B cell (primary cell): ENCODE results near the gene EDN3. TPM values are rescaled to one million over a fixed set of nuclear protein-coding genes. Genes with fewer than 3 reads are reported as not detected.

Experiments used
- ATAC-seq: fragments of 200-7000 bp; cut with Tn5 transposase; one replicate; pipeline ENCODE4 v1.10.0; 2021; ENCODE audit warnings: low read depth, mild to moderate bottlenecking, moderate number of reproducible peaks, moderate library complexity
- CTCF ChIA-PET: fragments of 350-600 bp; sonication (Branson Sonifier 250); formaldehyde crosslinking; loops from one replicate; lab custom pipeline; 2021; ENCODE audit warnings: antibody characterized with exemption, inconsistent platforms; lab: Charles Lee
- POLR2A ChIA-PET: fragments of 350-600 bp; sonication (Branson Sonifier 250); formaldehyde crosslinking; loops from one replicate; lab custom pipeline; 2021; ENCODE audit warnings: antibody characterized with exemption; lab: Charles Lee
- DNase-seq: peaks from one replicate; pipeline ENCODE4 v3.0.0; 2013
- H2AFZ ChIP-seq: 2 replicates; pipeline ENCODE4 v1.6.1; 2012; ENCODE audit warnings: mild to moderate bottlenecking, low read depth, low read length; ENCODE audit not compliant: insufficient read depth, poor library complexity, severe bottlenecking
- H3K27ac ChIP-seq, 2 donors: 1 replicate in 1 of 2; 2 replicates in 1 of 2; pipeline ENCODE4 v1.5.1; 2012 to 2013; ENCODE audit warnings: low read length in 2 of 2, mild to moderate bottlenecking in 2 of 2, moderate library complexity in 1 of 2
- H3K27me3 ChIP-seq, 4 experiments: fragments of 200-600 bp in 1 of 4; sonication (generic) in 1 of 4; replicated peaks in 1 of 4; 1 replicate in 2 of 4; 2 replicates in 2 of 4; pipeline versions ENCODE4 v1.6.1 to v1.7.0; 2013 to 2016; ENCODE audit warnings: low read length in 3 of 4, mild to moderate bottlenecking in 2 of 4, mixed read lengths in 1 of 4, moderate library complexity in 1 of 4; ENCODE audit not compliant: insufficient read depth in 4 of 4, control insufficient read depth in 3 of 4; ENCODE audit errors: control extremely low read depth in 1 of 4
- H3K36me3 ChIP-seq, 2 experiments: replicated peaks in 1 of 2; 1 replicate in 1 of 2; 2 replicates in 1 of 2; pipeline versions ENCODE4 v1.6.1 to v1.7.1; 2013; ENCODE audit warnings: low read length in 1 of 2; ENCODE audit not compliant: insufficient read depth in 2 of 2, control insufficient read depth in 1 of 2; ENCODE audit errors: control extremely low read depth in 1 of 2, extremely low read depth in 1 of 2
- H3K4me1 ChIP-seq, 2 donors: fragments of 200-600 bp in 1 of 2; sonication (generic) in 1 of 2; 1 replicate in 1 of 2; 2 replicates in 1 of 2; pipeline versions ENCODE4 v1.5.1 to v1.6.1; 2013 to 2017; ENCODE audit warnings: low read length in 2 of 2; ENCODE audit not compliant: control insufficient read depth in 2 of 2, insufficient read depth in 2 of 2
- H3K4me2 ChIP-seq: replicated peaks from 2 replicates; pipeline ENCODE3; 2012; ENCODE audit warnings: mild to moderate bottlenecking, low read depth, low read length; ENCODE audit not compliant: poor library complexity, severe bottlenecking
- H3K4me3 ChIP-seq, 5 experiments: fragments of 200-600 bp in 1 of 5; sonication (generic) in 1 of 5; 1 replicate in 3 of 5; 2 replicates in 2 of 5; pipeline versions ENCODE4 v1.5.1 to v1.7.0; 2011 to 2016; ENCODE audit warnings: low read length in 4 of 5, mild to moderate bottlenecking in 4 of 5, low read depth in 2 of 5, control low read depth in 1 of 5, moderate library complexity in 1 of 5; ENCODE audit not compliant: insufficient read depth in 1 of 5; ENCODE audit errors: control extremely low read depth in 1 of 5, extremely low read depth in 1 of 5
- H3K79me2 ChIP-seq: fragments of 200-600 bp; sonication (generic); one replicate; pipeline ENCODE4 v1.6.0; 2016; ENCODE audit warnings: low read length; ENCODE audit not compliant: control insufficient read depth, insufficient read depth
- H3K9ac ChIP-seq: fragments of 200-600 bp; sonication (generic); 2 replicates; pipeline ENCODE4 v1.6.1; 2017; ENCODE audit warnings: mild to moderate bottlenecking, low read length, moderate library complexity
- H3K9me3 ChIP-seq, 3 donors: one replicate each; pipeline versions ENCODE4 v1.6.1 to v1.7.1; 2013; ENCODE audit warnings: low read length in 2 of 3; ENCODE audit not compliant: control insufficient read depth in 2 of 3, insufficient read depth in 1 of 3; ENCODE audit errors: control extremely low read depth in 1 of 3
- H4K20me1 ChIP-seq: 2 replicates; pipeline ENCODE4 v1.6.0; 2012; ENCODE audit warnings: mild to moderate bottlenecking, low read length; ENCODE audit not compliant: insufficient read depth, control insufficient read depth, poor library complexity, severe bottlenecking
- H3K27ac Mint-ChIP-seq: one replicate; pipeline ENCODE4 v1.8.0; 2021; ENCODE audit warnings: mixed read lengths
- H3K27me3 Mint-ChIP-seq: one replicate; pipeline ENCODE4 v1.8.0; 2021; ENCODE audit warnings: mixed read lengths
- H3K4me1 Mint-ChIP-seq: one replicate; pipeline ENCODE4 v1.8.0; 2021; ENCODE audit warnings: mixed read lengths
- H3K4me3 Mint-ChIP-seq: one replicate; pipeline ENCODE4 v1.8.0; 2021; ENCODE audit warnings: mixed read lengths
- H3K9me3 Mint-ChIP-seq: one replicate; pipeline ENCODE4 v1.8.0; 2022; ENCODE audit warnings: mixed read lengths; ENCODE audit not compliant: insufficient read depth
- EZH2 ChIP-seq: IDR thresholded peaks from 2 replicates; pipeline ENCODE4 v1.6.1; 2012; ENCODE audit warnings: borderline replicate concordance, low read depth, mild to moderate bottlenecking, moderate library complexity, low read length; ENCODE audit not compliant: insufficient read depth, poor library complexity, severe bottlenecking
- WGBS: methylation state at CpG from one replicate; pipeline ENCODE4 v1.1.5; 2013; ENCODE audit warnings: missing lambda C conversion rate; ENCODE audit not compliant: insufficient coverage; 5-methylcytosine and 5-hydroxymethylcytosine counted together
- intact Hi-C: fragments of 100-400 bp; cut with micrococcal nuclease; formaldehyde crosslinking; loops from one replicate; pipeline ENCODE4 v1.10.0; 2022
- polyA plus RNA-seq: library from polyadenylated mRNA; depleted of rRNA; stranded (reverse); fragments of >200 nt; gene quantifications from 2 replicates; pipeline ENCODE4 v1.2.3, GENCODE V29; 2012
- total RNA-seq, 2 donors: library from RNA; stranded (reverse); fragments of 120-200 nt in 1 of 2; gene quantifications; 1 replicate in 1 of 2; 2 replicates in 1 of 2; pipeline versions ENCODE4 v1.2.3 to v1.2.4, GENCODE V29; 2013 to 2022
- TF ChIP-seq, protein P1 (sequence below): fragments of 200-600 bp; IDR thresholded peaks from one replicate; pipeline ENCODE4 v1.8.0; 2022; ENCODE audit warnings: antibody characterized with exemption, mild to moderate bottlenecking

The EDN3 gene
- total and polyA plus RNA-seq, 2 donors (not counting 1 experiment from before 2014, with no cell fraction given) = 0.04 TPM; not detected in 1

DNA sequence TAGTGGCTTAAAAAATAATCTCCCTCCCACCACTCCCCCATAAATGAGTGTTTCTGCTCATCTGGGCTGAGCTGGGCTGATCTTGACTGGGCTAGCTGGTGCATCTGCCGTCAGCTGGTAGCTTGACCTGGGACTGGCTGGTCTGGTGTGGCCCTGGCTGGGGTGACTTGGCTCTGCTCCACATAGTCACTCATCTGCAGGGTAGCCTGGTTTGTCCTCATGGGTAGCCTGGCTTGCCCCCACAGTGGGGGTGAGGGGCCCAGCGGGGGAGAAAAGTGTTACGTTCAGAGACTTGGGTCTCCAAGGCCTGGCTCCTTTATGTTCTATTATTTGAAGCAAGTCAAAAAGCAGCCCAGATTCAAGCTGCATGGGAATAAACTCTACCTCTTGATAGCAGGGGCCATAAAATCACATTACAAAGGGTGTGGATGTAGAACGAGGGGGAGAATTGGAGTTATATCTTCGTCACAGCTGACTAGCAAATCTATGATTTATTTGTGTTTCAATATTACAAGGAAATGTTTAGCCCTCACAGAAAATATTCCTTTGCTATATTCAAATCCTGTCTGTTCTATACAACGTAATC, 32.9 kb downstream of the EDN3 start:
- Histone ChIP-seq H3K9ac (no peak overlapping the region), H3K79me2 (no peaks in the 10 kb centered on the region), H4K20me1 (no peaks in the 10 kb centered on the region), H3K4me1 (no peaks in the 10 kb centered on the region), H3K36me3 (no peaks in the 10 kb centered on the region), H3K9me3 (no peaks in the 10 kb centered on the region), H3K27ac (no peak overlapping the region), H3K4me3 (no peak overlapping the region), H3K27me3 (peaks cover 0 to 11% (median 0%) of the 10 kb centered on the region in 4 experiments), H2AFZ (no peak overlapping the region), H3K4me2 (no peak overlapping the region)
- POLR2A ChIA-PET = no interaction called here
- TF ChIP-seq, protein P1, sequence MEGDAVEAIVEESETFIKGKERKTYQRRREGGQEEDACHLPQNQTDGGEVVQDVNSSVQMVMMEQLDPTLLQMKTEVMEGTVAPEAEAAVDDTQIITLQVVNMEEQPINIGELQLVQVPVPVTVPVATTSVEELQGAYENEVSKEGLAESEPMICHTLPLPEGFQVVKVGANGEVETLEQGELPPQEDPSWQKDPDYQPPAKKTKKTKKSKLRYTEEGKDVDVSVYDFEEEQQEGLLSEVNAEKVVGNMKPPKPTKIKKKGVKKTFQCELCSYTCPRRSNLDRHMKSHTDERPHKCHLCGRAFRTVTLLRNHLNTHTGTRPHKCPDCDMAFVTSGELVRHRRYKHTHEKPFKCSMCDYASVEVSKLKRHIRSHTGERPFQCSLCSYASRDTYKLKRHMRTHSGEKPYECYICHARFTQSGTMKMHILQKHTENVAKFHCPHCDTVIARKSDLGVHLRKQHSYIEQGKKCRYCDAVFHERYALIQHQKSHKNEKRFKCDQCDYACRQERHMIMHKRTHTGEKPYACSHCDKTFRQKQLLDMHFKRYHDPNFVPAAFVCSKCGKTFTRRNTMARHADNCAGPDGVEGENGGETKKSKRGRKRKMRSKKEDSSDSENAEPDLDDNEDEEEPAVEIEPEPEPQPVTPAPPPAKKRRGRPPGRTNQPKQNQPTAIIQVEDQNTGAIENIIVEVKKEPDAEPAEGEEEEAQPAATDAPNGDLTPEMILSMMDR = no peak
- no peak for TF ChIP-seq EZH2
- Mint-ChIP-seq H3K9me3 (no peaks in the 10 kb centered on the region), H3K27me3 (peaks cover 33% of the 10 kb centered on the region), H3K4me1 (peaks cover 3% of the 10 kb centered on the region), H3K4me3 (no peak overlapping the region), H3K27ac (no peak overlapping the region)
- 100% methylated on average over 4 of the region's 6 CpGs for WGBS
- CTCF ChIA-PET = no interaction called here
- DNase-seq = no peak
- intact Hi-C loops = no loop called here
- ATAC-seq = no peak

DNA sequence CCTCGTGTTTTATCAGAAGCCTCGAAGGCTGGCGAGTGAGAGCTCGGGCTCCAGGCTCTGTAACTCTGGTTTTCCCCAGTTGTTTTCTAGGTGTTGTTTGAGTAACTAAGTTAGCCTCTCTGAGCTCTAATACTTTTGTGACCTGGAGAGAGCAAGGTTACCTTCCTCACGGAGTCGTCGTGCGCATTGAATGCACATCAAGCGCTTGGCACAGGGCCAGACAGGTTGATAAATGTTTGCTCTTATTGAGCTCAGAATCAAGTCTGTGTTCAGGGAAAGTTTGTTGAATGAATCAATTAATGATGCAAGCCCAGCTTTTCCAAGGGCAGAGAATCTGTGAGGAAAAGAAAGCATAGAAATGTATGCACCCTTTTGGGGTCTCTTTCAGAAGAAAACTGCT, 33.5 kb downstream of the EDN3 start:
- 96% methylated on average over 9 of the region's 9 CpGs for WGBS
- Histone ChIP-seq H3K79me2 (no peaks in the 10 kb centered on the region), H3K4me2 (no peak overlapping the region), H3K27ac (no peak overlapping the region), H3K9ac (no peak overlapping the region), H3K4me3 (no peak overlapping the region), H3K27me3 (peaks cover 0 to 11% (median 0%) of the 10 kb centered on the region in 4 experiments), H4K20me1 (no peaks in the 10 kb centered on the region), H3K9me3 (no peaks in the 10 kb centered on the region), H3K4me1 (no peaks in the 10 kb centered on the region), H3K36me3 (no peaks in the 10 kb centered on the region), H2AFZ (no peak overlapping the region)
- no peak overlapping the region for H3K27ac Mint-ChIP-seq
- no peak for TF ChIP-seq EZH2
- TF ChIP-seq, protein P1 = no peak
- ChIA-PET POLR2A (no interaction called here), CTCF (no interaction called here)
- peaks cover 29% of the 10 kb centered on the region for H3K27me3 Mint-ChIP-seq
- intact Hi-C loops = no loop called here
- DNase-seq (no peak), ATAC-seq (no peak)
- peaks cover 3% of the 10 kb centered on the region for H3K4me1 Mint-ChIP-seq
- H3K9me3 Mint-ChIP-seq = no peaks in the 10 kb centered on the region
- no peak overlapping the region for H3K4me3 Mint-ChIP-seq
